Measurements from ENCODE around the gene HPD.

The HPD gene

GRCh38 chr12:121823101-121823726, 35.4 kb downstream of the HPD start:
- no peak for DNase-seq (ENCODE audit: low read depth)
- no peak overlapping the region for H3K4me3 ChIP-seq (ENCODE audit: low read depth, low read length)
- no peak for TF ChIP-seq CTCF (IDR thresholded peaks at IDR 0.05; ENCODE audit: low read depth, low read length, missing control alignments)
- in situ Hi-C loops (cut with HindIII; ENCODE audit: low sequenced_read_pairs): no loop called here

GRCh38 chr12:121822393-121823100, 36.1 kb downstream of the HPD start:
- DNase-seq (ENCODE audit: low read depth): no peak
- TF ChIP-seq CTCF (IDR thresholded peaks at IDR 0.05; ENCODE audit: low read depth, low read length, missing control alignments): no peak
- in situ Hi-C loops (cut with HindIII; ENCODE audit: low sequenced_read_pairs): no loop called here
- H3K4me3 ChIP-seq (ENCODE audit: low read depth, low read length): no peak overlapping the region

- TF ChIP-seq CTCF (IDR thresholded peaks at IDR 0.05; ENCODE audit: low read depth, low read length, missing control alignments): no peak
- H3K4me3 ChIP-seq (ENCODE audit: low read depth, low read length): no peak overlapping the region
- in situ Hi-C loops (cut with HindIII; ENCODE audit: low sequenced_read_pairs): no loop called here
- DNase-seq (ENCODE audit: low read depth): no peak
These were observed 38.6 kb downstream of the HPD start for GRCh38 chr12:121820056-121820455.

GRCh38 chr12:121819212-121819949, 39.3 kb downstream of the HPD start:
- no peak for DNase-seq (ENCODE audit: low read depth)
- H3K4me3 ChIP-seq (ENCODE audit: low read depth, low read length): no peak overlapping the region
- no peak for TF ChIP-seq CTCF (IDR thresholded peaks at IDR 0.05; ENCODE audit: low read depth, low read length, missing control alignments)
- in situ Hi-C loops (cut with HindIII; ENCODE audit: low sequenced_read_pairs): no loop called here

- DNase-seq (ENCODE audit: low read depth): no peak
- TF ChIP-seq CTCF (IDR thresholded peaks at IDR 0.05; ENCODE audit: low read depth, low read length, missing control alignments): no peak
- H3K4me3 ChIP-seq (ENCODE audit: low read depth, low read length): no peak overlapping the region
- in situ Hi-C loops (cut with HindIII; ENCODE audit: low sequenced_read_pairs): no loop called here
These were observed 41.0 kb downstream of the HPD start for GRCh38 chr12:121817648-121818043.

- no peak for TF ChIP-seq CTCF (IDR thresholded peaks at IDR 0.05; ENCODE audit: low read depth, low read length, missing control alignments)
- H3K4me3 ChIP-seq (ENCODE audit: low read depth, low read length): no peak overlapping the region
- in situ Hi-C loops (cut with HindIII; ENCODE audit: low sequenced_read_pairs): no loop called here
- DNase-seq (ENCODE audit: low read depth): no peak
These were observed 41.6 kb downstream of the HPD start for GRCh38 chr12:121816925-121817647.

Data from astrocyte of the cerebellum (primary cell).